ENCODE results near the gene PRF1.

DNA sequence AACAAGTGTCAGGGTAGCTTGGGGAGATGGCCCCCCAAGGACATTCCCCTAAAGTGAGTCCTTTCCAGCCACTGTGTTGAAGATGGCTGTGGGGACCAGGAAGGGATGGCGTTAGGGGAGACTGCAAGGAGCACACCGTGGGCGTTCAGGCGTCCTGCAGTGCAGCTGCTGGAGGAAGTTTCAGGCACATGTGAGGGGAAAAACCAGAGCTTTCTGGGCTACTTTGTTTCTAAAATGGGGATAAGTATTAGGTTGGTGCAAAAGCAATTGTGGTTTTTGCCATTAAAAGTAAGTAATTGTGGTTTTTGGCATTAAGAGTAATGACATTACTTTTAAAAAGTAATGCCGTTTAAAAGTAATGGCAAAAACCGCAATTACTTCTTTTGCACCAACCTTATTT lies 14.3 kb downstream of the PRF1 start:
- TF ChIP-seq POLR2AphosphoS5 (IDR thresholded peaks at IDR 0.05; ENCODE audit: low read depth, low read length), result no peak
- no peak for TF ChIP-seq SIN3A (IDR thresholded peaks at IDR 0.05; ENCODE audit: borderline replicate concordance, insufficient read depth, low read length)
- TF ChIP-seq FOXP2 (optimal IDR thresholded peaks at IDR 0.05; ENCODE audit: borderline replicate concordance, extremely low read depth, extremely low read length, insufficient read depth), result no peak
- no peak for TF ChIP-seq TAF1 (IDR thresholded peaks at IDR 0.05; ENCODE audit: borderline replicate concordance, insufficient read depth, low read length)

Data from PFSK-1 (cell line).